Stimulated activated CD4-positive, alpha-beta T cell treated with anti-CD3 and anti-CD28 coated beads, Interleukin-4, amount 100 ng/mL, for 1 hour (primary cell): ENCODE data around the gene OR2A25.

ENCODE experiments used
- DNase-seq: peaks from one replicate; pipeline ENCODE4 v3.0.0-alpha.2; 2020

OR2A25 gene

GRCh38 chr7:144085978-144086377 lies 16.4 kb downstream of the OR2A25 start, which contains the start of gene OR2A12:
OR2A12 (plus strand) TSS chr7:144086278; CDS start chr7:144095108, 8,830 bp downstream.
- DNase-seq = no peak

DNA sequence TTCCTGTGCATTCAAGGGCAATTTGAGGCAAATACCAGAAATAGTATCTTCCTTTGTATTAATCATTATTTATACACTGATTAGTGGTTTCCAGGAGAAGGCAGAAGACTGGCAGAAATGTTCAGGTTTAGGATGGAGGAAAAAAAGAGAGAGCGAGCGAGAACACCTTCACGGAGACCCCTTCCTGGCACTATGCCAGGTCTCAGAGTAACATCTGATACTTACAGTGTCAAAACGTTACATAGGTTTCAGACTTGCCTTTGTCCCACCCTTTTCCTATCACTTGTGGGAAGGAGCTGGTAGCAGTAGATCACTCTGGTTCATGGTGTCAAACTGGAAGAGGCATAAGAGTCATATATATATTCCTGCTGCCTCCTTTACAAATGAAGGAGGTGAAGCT lies 17.1 kb downstream of the OR2A25 start:
- no peak for DNase-seq

DNA sequence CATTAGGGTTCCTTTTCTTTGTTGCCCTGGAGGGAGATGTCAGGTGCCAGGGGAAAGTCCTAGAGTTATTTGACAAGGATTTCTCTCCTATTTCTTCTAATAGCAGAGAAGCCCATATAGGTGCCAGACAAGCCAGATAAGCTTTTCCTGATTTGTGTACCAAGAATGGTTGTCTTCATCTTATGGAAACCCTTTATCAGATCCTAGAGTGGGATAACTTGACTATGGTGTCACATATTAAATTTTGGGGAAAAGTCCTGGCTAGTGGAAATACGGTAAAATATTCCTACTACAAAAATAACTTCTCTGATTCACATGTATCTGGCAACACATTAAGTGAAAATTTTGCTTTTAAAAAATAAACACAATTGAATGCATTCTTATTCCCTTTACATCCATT lies 17.6 kb downstream of the OR2A25 start:
- no peak for DNase-seq

DNA sequence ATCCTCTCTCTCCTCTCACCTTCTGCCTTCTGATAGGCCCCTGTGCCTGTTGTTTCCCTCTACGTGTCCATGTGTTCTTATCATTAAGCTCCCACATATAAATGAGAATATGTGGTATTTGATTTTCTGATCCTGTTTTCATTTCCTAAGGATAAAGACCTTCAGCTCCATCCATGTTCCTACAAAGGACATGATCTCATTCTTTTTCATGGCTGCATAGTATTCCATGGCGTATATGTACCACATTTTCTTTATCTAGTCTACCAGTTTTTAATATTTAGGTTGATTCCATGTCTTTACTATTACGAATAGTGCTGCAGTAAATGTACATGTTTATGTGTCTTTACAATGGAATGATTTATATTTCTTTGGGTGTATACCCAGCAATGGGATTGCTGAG lies 21.1 kb downstream of the OR2A25 start:
- no peak for DNase-seq

GRCh38 chr7:144098776-144099175 lies 29.2 kb downstream of the OR2A25 start:
- no peak for DNase-seq

DNA sequence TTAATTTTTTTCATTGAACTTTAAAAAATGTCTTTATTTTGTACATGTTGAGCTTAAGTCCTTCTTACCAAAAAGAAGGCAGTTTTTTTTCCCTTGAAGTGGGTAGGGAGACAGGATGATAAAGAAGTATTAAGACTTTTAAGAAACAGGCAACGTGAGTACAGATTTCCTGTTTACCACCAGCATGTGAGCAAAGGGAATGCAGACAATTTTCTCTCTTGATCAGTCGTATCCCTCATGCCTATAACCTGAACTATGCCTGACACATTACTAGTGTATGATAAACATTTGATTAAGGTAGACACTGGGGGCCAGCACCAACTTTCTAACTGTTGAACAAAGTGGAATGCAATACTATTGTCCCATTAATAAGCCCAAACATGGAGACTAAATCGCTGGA lies 31.0 kb downstream of the OR2A25 start:
- DNase-seq = no peak

GRCh38 chr7:144102041-144102440 lies 32.4 kb downstream of the OR2A25 start:
- no peak for DNase-seq

DNA sequence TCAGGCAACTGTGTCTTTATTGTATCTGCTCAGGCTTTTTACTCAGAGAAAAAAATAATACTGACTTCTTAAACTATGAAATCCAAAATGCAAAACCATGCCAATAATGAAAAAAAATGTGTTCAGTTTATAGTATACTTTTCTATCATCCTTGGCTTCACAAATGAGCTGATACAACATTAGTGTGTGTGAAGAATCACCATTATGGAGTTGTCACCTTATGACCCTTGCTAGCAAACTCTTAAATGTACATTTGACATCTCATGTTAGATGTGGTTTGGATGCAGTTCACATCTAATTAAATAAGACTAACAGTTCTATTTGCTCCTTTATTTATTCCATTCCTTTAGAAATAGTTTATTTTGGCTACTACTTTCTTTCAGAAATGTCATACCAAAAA lies 35.6 kb downstream of the OR2A25 start:
- DNase-seq = no peak

GRCh38 chr7:144109283-144109682 lies 39.7 kb downstream of the OR2A25 start, which contains the start of gene OR2A2:
OR2A2 (plus strand) TSS chr7:144109583; CDS start chr7:144109583, 0 bp downstream.
- DNase-seq = no peak

- DNase-seq = no peak
Observed at GRCh38 chr7:144110272-144110671, 40.7 kb downstream of the OR2A25 start.

DNA sequence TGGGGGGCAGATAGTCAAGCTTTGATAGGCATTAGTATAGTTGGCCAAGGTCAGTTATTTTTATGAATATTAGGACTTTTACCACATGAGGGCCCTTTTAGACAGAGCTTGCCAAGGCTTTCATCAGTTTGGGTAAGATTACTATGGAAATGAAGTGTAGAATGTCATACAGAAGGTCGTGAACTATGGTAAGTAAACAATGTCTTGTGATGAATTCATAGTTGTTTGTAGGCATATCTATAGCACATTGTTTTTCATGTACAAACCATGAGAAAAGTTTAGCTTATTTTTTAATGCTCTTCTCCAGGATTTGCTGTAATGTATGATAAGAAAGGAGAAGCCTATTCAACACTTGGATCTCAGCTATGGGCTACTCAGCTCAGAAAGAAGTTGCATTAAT lies 44.0 kb downstream of the OR2A25 start:
- DNase-seq = no peak

- no peak for DNase-seq
Observed at GRCh38 chr7:144118341-144118740, 48.7 kb downstream of the OR2A25 start.

GRCh38 chr7:144122876-144123275 lies 53.3 kb downstream of the OR2A25 start, which contains the start of gene OR2A14:
OR2A14 (plus strand) TSS chr7:144123176; CDS start chr7:144129113, 5,937 bp downstream.
- no peak for DNase-seq
